HG03439 (cell line): ENCODE data around the gene FAM9C.
"Not testable (repeated sequence)": the region's sequence is repeated elsewhere in the genome, so short reads cannot be mapped to it uniquely, and the experiment has no call there.

Experiments used
- ATAC-seq: cut with Tn5 transposase; IDR thresholded peaks from one replicate; pipeline ENCODE4 v1.9.1; 2021; ENCODE audit warnings: mild to moderate bottlenecking, moderate library complexity; ENCODE audit not compliant: unreplicated experiment

The FAM9C gene

DNA sequence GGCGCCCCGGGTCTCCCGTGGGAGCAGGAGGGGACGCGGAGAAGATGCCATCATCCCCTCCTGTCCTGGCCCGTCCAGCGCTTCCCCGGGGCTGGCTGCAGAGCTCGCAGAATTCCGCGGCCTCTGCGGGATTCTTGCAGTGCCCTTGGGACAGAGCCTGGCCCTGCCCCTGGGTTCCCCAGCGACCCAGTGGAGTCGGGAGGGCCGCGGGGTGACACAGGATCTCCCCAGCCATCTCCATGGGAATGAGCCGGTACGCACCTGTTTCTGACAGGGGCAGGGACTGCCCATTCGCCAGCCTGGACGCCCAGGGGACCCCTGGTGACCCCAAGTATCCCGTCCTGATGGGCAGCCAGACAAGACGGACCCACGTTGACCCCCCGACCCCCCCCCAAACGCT is 482 bp downstream of the FAM9C start:
- no peak for ATAC-seq

DNA sequence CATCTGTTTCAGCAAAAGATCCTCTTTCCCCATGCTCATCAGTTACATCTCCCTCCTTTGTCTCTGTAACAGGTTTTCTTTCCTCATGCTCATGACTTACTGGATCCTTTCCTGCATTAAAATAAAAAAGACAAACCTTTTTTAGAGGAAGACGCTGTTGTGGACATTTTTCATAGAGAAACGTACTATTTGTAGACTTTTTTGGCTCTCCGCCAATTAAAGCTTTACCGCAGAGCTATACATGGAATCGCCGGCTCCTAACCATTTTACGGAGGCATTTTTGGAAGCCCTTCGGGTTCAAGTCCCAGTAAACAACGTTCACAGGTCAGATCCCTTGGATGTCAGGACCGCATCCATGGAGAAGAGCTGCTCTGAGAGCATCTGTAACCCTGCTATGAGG is 1.3 kb downstream of the FAM9C start:
- no peak for ATAC-seq

- no peak for ATAC-seq
Measured at GRCh38 chrX:13036896-13037295, 7.5 kb downstream of the FAM9C start.

GRCh38 chrX:13033193-13033592 is 11.2 kb downstream of the FAM9C start:
- no peak for ATAC-seq

GRCh38 chrX:13029887-13030771 is 14.3 kb downstream of the FAM9C start:
- no peak for ATAC-seq

DNA sequence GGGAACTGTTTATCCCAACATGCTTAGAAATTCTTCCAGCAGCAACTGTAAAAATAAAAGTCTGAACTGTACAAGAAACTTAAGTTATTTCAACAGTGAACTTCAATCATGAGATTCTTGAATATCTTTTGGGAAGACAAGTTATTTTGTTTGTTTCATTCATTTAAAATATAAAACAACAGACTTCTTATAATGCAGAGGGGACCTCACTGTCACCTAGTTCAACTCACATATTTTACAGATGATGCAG is 14.9 kb downstream of the FAM9C start:
- ATAC-seq, result no peak

DNA sequence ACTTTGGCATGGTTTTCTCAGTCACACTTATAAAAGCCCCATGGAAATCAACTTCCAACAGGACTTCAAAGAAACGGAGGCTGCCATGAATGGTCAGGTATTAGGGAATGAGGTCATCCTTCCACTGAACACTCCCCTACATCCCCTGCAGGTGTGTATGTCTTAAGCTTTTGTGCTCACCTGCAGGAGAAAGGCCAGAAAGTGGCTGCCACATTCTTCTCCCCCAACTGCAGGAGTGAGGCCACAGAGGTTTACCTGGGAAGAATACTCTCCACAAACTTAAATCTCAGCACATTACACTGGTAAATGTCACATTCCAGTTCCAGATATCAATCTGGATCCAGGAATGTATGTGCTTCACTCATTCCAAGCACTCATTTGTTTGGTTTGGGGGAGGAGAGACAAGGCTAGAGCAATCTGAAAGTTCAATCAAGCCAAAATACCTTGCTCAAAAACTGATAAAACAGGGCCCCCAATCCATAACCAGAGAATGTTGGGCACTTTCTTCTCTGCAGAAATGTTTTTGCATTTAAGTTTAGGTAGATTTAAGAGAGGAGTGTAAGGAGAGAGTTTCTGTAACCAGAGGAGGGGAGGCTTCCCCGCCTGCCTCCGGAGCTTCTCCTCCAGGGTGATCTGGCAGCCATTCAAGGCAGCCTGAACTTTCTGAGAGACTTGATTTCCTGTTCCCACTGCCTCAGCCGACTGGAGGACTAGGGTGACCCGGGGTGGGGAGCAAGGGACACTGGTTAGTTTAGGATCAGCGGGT is 15.4 kb downstream of the FAM9C start:
- no peak for ATAC-seq

DNA sequence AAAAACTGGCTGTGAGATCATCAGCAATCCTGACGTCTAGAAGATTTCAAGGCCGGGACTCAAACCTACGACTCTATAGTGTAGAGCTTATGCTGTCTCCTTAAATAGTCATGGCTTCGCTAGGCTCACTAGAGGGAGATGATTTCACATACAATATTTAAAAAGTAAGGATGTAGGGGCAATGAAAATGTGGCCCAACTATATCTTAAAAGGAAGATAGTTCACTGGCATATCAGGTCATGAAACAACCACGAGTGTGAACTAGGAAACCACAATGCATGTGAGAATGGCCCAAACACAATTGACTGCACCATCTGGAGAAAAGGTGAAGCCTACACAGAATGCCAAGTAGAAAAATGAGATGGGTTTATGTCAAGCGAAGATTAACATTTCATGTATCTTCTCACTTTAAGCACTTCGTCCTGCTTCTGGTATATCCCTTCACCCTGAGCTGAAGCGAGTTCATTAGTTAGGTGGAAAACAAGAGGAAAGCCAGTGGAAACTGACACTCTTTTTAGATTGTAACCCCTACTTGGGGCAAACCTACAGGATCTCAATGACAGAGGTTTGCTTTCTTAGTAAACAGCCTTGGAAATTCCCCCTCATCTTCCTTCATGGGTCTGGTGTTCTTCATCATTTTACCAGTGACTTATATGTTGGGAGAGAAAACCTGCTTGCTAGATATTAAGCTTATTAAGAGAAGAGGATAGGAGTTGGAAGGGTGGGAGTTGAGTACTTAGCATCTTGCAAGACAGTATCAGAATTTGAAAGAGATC is 17.4 kb downstream of the FAM9C start:
- ATAC-seq, result no peak

- ATAC-seq, result no peak
Measured at GRCh38 chrX:13024986-13025385, 19.4 kb downstream of the FAM9C start.

GRCh38 chrX:13023979-13024378 is 20.4 kb downstream of the FAM9C start:
- ATAC-seq, result no peak

- ATAC-seq, result no peak
Measured at GRCh38 chrX:13023567-13023966, 20.9 kb downstream of the FAM9C start.

GRCh38 chrX:13022926-13023325 is 21.5 kb downstream of the FAM9C start:
- no peak for ATAC-seq

DNA sequence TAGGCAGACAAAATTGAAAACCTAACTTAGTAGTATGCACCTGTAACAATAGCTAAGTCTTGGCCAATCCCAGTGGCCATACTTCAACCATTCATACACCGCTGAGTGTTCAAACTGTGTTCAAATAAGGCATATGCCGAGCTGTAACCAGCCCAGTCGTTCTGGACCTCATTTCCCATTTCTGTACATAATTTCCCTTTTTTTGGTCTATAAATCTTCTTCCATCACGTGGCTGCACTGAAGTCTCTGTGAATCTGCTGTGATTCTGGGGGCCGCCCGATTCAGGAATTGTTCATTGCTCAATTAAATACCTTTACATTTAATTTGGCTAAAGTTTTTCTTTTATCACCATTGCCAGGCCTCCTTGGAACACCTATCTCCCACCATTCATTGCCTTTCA is 27.7 kb downstream of the FAM9C start:
- not testable (repeated sequence) for ATAC-seq

GRCh38 chrX:13015536-13016236 is 28.7 kb downstream of the FAM9C start:
- ATAC-seq, result no peak

DNA sequence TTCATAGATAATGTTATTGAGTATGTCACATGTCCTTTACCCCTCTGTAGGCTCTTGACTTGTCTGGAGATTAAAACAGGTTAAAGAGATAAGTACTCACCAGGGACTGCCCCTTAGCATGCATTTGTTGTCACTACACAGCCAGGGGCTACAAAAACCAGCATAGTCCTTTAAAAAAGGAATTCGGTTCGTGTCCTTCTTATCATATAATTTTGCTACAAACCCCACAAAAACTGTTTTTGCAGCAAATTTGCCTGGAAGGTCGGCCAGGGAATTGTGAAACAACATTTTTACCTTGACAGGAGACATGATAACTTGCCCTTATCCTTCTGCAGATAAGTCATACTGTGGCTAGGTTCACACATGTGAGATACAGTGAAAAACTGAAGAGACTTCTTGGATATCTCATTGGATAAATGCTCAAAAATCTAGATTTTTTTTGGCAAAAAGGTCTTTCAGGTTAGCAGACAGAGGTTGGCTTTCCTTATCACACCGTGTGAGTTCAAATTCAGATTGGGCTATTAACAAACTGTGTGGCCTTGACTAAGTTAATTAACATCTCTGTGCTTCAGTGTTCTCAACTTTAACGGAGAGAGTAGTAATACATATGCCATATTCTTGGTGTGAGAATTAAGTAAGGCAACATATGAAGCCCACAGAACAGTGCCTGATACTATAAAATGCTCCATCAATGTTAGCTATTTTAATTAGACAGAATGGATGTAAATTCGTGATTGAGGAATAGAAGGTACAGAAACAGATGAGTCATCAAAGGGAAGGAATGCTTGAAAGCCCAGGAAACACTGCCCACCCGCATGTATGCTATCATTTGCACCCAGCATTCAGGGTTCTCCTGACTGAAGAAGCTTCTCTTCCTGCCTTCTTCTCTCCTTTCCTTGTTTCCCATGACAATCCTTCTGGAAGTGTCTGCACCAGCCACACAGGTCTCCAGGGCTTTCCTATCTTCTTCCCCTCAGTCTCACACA is 30.0 kb downstream of the FAM9C start:
- ATAC-seq, result peak; percentile 33

- ATAC-seq, result peak; percentile 75
Measured at GRCh38 chrX:13013363-13014110, 30.9 kb downstream of the FAM9C start.

DNA sequence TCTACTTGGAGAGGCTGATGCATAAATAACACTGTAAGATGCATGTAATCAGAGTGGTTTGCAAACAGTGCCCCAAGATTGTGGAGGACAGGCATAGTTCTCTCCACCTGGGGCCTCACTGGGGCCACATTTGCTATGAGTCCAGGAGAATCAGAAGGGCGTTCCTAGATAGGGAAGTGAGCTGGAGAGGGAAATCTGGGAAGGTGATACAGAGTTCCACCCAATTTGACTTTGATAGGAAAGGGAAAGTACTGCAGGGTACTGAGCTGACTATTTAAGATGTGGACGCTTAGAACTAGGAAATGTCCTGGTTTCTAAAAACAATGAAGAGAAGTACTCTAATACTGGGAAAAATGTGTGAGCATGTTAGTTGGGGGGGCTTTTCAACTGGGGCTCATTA is 33.9 kb downstream of the FAM9C start:
- ATAC-seq, result no peak

DNA sequence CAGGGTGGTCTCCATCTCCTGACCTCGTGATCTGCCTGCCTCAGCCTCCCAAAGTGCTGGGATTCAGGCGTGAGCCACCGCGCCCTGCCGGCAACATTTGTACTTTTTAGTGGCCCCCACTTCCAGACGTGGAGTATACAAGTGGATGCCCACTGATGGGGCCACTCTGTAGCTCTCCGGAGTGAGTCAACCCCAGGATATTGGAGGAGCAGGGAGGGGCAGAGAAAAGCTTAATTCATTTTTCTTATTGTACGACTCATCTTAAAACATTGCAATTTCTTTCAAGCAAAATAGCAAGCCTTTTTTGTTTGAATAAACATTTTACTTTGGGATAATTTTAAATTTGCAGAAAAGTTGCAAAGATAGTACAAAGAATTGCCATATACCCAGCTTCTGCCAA is 34.6 kb downstream of the FAM9C start:
- ATAC-seq, result no peak

DNA sequence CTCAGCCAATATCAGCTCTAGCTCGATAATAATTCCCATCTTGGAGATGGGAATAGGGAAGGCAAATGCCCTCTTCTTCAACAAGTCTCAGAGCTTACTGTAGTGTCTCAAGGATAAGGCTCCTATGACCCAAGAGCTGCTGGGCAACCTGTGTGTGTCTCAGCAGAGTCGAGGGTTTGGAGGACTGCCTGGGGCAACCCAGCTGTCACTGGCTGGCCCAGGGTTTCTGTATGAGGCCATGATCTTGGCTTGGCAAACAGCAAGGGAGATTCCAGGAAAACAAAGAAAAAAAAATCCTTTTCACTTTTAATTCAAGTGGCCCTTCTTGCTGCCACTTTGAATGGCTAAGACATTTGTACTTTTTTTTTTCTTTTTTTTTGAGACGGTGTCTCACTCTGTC is 35.1 kb downstream of the FAM9C start:
- ATAC-seq, result no peak
